Natural killer cell (primary cell): ENCODE measurements around the gene ING1. TPM values are rescaled to one million over a fixed set of nuclear protein-coding genes. Genes with fewer than 3 reads are reported as not detected.
A peak's percentile ranks its signal among the peaks of the same experiment; 100 is the strongest.

ENCODE experiments used
- ATAC-seq, 3 donors: fragments of 150-1000 bp in 2 of 3; fragments of 200-7000 bp in 1 of 3; cut with Tn5 transposase; 1 replicate in 1 of 3; 2 replicates in 2 of 3; pipeline ENCODE4 v1.10.0; 2021; ENCODE audit warnings: mild to moderate bottlenecking in 2 of 3, moderate library complexity in 2 of 3
- DNase-seq, 2 donors: peaks; one replicate each; pipeline versions ENCODE4 v3.0.0 to v3.0.0-alpha.2; 2013 to 2021; ENCODE audit warnings: mixed read lengths in 1 of 2
- H3K27ac ChIP-seq: one replicate; pipeline ENCODE4 v1.5.1; 2013; ENCODE audit warnings: mild to moderate bottlenecking, low read length
- H3K27me3 ChIP-seq: one replicate; pipeline ENCODE4 v1.6.1; 2013; ENCODE audit warnings: low read length; ENCODE audit not compliant: control insufficient read depth, insufficient read depth
- H3K36me3 ChIP-seq: one replicate; pipeline ENCODE4 v1.6.1; 2013; ENCODE audit warnings: low read length; ENCODE audit not compliant: control insufficient read depth, insufficient read depth
- H3K4me1 ChIP-seq: one replicate; pipeline ENCODE4 v1.6.1; 2013; ENCODE audit warnings: low read length; ENCODE audit not compliant: control insufficient read depth, insufficient read depth
- H3K4me3 ChIP-seq: one replicate; pipeline ENCODE4 v1.5.1; 2013; ENCODE audit warnings: low read length
- H3K9me3 ChIP-seq: one replicate; pipeline ENCODE4 v1.6.1; 2013; ENCODE audit warnings: low read length; ENCODE audit not compliant: control insufficient read depth, insufficient read depth
- H3K27ac Mint-ChIP-seq, 2 donors: one replicate each; pipeline ENCODE4 v1.8.0; 2022; ENCODE audit warnings: mild to moderate bottlenecking in 2 of 2, mixed read lengths in 2 of 2, moderate library complexity in 1 of 2
- H3K27me3 Mint-ChIP-seq, 2 donors: one replicate each; pipeline ENCODE4 v1.8.0; 2022; ENCODE audit warnings: low read depth in 2 of 2, mixed read lengths in 2 of 2
- H3K36me3 Mint-ChIP-seq: one replicate; pipeline ENCODE4 v1.8.0; 2022; ENCODE audit warnings: mixed read lengths
- H3K4me1 Mint-ChIP-seq, 2 donors: one replicate each; pipeline ENCODE4 v1.8.0; 2022; ENCODE audit warnings: mixed read lengths in 2 of 2
- H3K4me3 Mint-ChIP-seq: one replicate; pipeline ENCODE4 v1.8.0; 2022; ENCODE audit warnings: mild to moderate bottlenecking, moderate library complexity, mixed read lengths
- H3K9me3 Mint-ChIP-seq, 2 donors: one replicate each; pipeline ENCODE4 v1.8.0; 2022; ENCODE audit warnings: mixed read lengths in 2 of 2
- CTCF ChIP-seq: fragments of 200-600 bp; IDR thresholded peaks from one replicate; pipeline ENCODE4 v1.8.0; 2022; ENCODE audit warnings: antibody characterized with exemption
- WGBS: methylation state at CpG from one replicate; pipeline ENCODE4 v1.1.7; 2013; ENCODE audit warnings: missing lambda C conversion rate; ENCODE audit not compliant: insufficient coverage; 5-methylcytosine and 5-hydroxymethylcytosine counted together
- intact Hi-C: fragments of 100-400 bp; cut with micrococcal nuclease; formaldehyde crosslinking; loops from one replicate; pipeline ENCODE4 v1.14.2; 2022
- total RNA-seq, 4 donors: library from RNA; stranded (reverse); fragments of 120-200 nt in 1 of 4; gene quantifications; one replicate each; pipeline versions ENCODE4 v1.2.3 to v1.2.4, GENCODE V29; 2013 to 2022

Gene ING1
- total RNA-seq: 10 to 100 TPM; 12.6 to 22.5 (median 15.5) TPM
- total RNA-seq (2013): 20.8 TPM

GRCh38 chr13:110713642-110713952 is at the start of gene ING1:
Gene ING1 (plus strand): TSS chr13:110713700. CDS start chr13:110714150, 450 bp downstream.
- no peaks in the 10 kb centered on the region for H3K9me3 ChIP-seq
- H3K27ac Mint-ChIP-seq: peak within 1 kb of the TSS; percentile 86 to 97
- no peaks in the 10 kb centered on the region for H3K9me3 Mint-ChIP-seq
- peak within 1 kb of the TSS; percentile 97 for H3K27ac ChIP-seq
- H3K4me1 ChIP-seq: peaks cover 25% of the 10 kb centered on the region
- ATAC-seq: no peak
- H3K27me3 Mint-ChIP-seq: no peaks in the 10 kb centered on the region
- peaks cover 37 to 43% of the 10 kb centered on the region in 2 donors for H3K4me1 Mint-ChIP-seq
- TF ChIP-seq CTCF: no peak
- no peak for DNase-seq
- WGBS: under 1% methylated on average over 45 of the region's 45 CpGs
- no peaks in the 10 kb centered on the region for H3K36me3 ChIP-seq
- H3K4me3 ChIP-seq: peak within 1 kb of the TSS; percentile 98
- intact Hi-C loops: no loop called here
- H3K36me3 Mint-ChIP-seq: no peaks in the 10 kb centered on the region
- no peaks in the 10 kb centered on the region for H3K27me3 ChIP-seq
- H3K4me3 Mint-ChIP-seq: peak within 1 kb of the TSS; percentile 97

- H3K9me3 Mint-ChIP-seq: no peaks in the 10 kb centered on the region
- DNase-seq: no peak
- Histone ChIP-seq H3K27ac (no peak overlapping the region), H3K4me1 (peaks cover 17% of the 10 kb centered on the region), H3K27me3 (no peaks in the 10 kb centered on the region), H3K36me3 (peaks cover 49% of the 10 kb centered on the region), H3K9me3 (no peaks in the 10 kb centered on the region), H3K4me3 (no peak overlapping the region)
- peaks cover 16% of the 10 kb centered on the region for H3K36me3 Mint-ChIP-seq
- intact Hi-C loops: no loop called here
- H3K27ac Mint-ChIP-seq: no peak overlapping the region
- WGBS: 84% methylated on average over 7 of the region's 7 CpGs
- TF ChIP-seq CTCF: no peak
- peaks cover 6 to 11% of the 10 kb centered on the region in 2 donors for H3K4me1 Mint-ChIP-seq
- H3K27me3 Mint-ChIP-seq: no peaks in the 10 kb centered on the region
- no peak for ATAC-seq
- no peak overlapping the region for H3K4me3 Mint-ChIP-seq
Measured at GRCh38 chr13:110664041-110664440, 49.5 kb upstream of the ING1 start.

GRCh38 chr13:110664673-110665072 is 48.8 kb upstream of the ING1 start:
- peaks cover 17% of the 10 kb centered on the region for H3K4me1 ChIP-seq
- peaks cover 51% of the 10 kb centered on the region for H3K36me3 ChIP-seq
- H3K4me1 Mint-ChIP-seq: peaks cover 0 to 5% of the 10 kb centered on the region in 2 donors
- H3K27ac Mint-ChIP-seq: no peak overlapping the region
- no peak overlapping the region for H3K4me3 Mint-ChIP-seq
- DNase-seq: no peak
- H3K27ac ChIP-seq: no peak overlapping the region
- 97% methylated on average over 11 of the region's 11 CpGs for WGBS
- no peaks in the 10 kb centered on the region for H3K27me3 Mint-ChIP-seq
- no peaks in the 10 kb centered on the region for H3K9me3 Mint-ChIP-seq
- H3K4me3 ChIP-seq: no peak overlapping the region
- no peak for TF ChIP-seq CTCF
- no peak for ATAC-seq
- no peaks in the 10 kb centered on the region for H3K9me3 ChIP-seq
- H3K36me3 Mint-ChIP-seq: peaks cover 16% of the 10 kb centered on the region
- H3K27me3 ChIP-seq: no peaks in the 10 kb centered on the region
- intact Hi-C loops: no loop called here

- peak overlapping the region in 1 of 2 donors; percentile 18 for H3K27ac Mint-ChIP-seq
- Histone ChIP-seq H3K4me1 (peaks cover 17% of the 10 kb centered on the region), H3K27ac (peak overlapping the region; percentile 44), H3K27me3 (no peaks in the 10 kb centered on the region), H3K4me3 (no peak overlapping the region), H3K9me3 (no peaks in the 10 kb centered on the region), H3K36me3 (peaks cover 51% of the 10 kb centered on the region)
- intact Hi-C loops: no loop called here
- ATAC-seq: peak in 2 of 3 donors; percentile 21 to 70
- no peak for DNase-seq
- H3K27me3 Mint-ChIP-seq: no peaks in the 10 kb centered on the region
- peaks cover 16% of the 10 kb centered on the region for H3K36me3 Mint-ChIP-seq
- no peaks in the 10 kb centered on the region for H3K9me3 Mint-ChIP-seq
- 83% methylated on average over 23 of the region's 23 CpGs for WGBS
- H3K4me1 Mint-ChIP-seq: peaks cover 0 to 2% of the 10 kb centered on the region in 2 donors
- no peak for TF ChIP-seq CTCF
- H3K4me3 Mint-ChIP-seq: no peak overlapping the region
Measured at GRCh38 chr13:110665491-110666254, 47.8 kb upstream of the ING1 start.
